HS-27A (cell line): ENCODE measurements around the gene CDC25B.
"Not testable (repeated sequence)": the region's sequence is repeated elsewhere in the genome, so short reads cannot be mapped to it uniquely, and the experiment has no call there.

Experiments used
- DNase-seq: peaks from one replicate; pipeline ENCODE4 v3.0.0-alpha.2; 2012; ENCODE audit warnings: low read depth, missing footprints

The CDC25B gene

DNA sequence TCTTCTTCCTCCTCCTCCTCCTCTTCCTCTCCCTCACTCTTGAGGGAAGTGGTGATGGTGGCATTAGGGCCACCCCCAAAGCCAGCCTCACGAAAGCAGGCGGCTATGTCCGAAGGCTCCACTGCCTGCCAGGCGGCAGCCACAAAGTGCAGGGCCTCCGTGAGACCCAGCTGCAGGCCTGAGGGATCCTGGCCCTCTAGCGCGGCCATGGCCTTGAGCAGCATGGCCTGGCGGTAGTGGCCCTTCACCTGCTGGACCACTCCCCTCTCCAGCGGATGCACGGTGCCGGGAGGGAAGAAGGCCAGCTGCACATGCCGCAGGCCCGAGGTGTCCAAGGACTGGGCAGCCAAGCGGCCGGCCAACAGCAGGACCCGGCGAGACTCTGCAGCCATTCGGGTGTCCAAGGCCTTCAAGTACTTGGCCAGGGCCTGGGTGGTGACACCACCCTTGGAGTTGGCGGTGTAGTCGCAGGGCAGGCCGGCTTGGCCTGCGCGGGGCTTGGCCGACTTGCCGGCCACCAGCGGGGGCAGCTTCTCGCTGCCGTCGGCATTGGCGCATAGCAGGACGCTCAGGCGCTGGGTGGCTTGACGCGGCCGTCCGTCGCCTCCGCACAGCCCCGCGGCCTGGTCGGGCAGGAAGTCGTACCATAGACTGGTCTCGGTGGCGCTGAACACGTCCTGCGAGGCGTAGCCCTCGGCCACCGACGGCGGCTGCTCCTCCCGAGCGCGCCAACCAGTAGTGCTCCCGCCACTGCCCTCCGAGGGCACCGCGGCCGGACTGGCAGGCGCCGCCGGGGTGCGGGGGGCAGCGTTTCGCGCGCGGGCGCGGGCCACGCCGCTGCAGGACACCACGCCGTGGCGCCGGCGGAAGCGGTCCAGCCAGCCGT is 10.6 kb upstream of the CDC25B start:
- no peak for DNase-seq

DNA sequence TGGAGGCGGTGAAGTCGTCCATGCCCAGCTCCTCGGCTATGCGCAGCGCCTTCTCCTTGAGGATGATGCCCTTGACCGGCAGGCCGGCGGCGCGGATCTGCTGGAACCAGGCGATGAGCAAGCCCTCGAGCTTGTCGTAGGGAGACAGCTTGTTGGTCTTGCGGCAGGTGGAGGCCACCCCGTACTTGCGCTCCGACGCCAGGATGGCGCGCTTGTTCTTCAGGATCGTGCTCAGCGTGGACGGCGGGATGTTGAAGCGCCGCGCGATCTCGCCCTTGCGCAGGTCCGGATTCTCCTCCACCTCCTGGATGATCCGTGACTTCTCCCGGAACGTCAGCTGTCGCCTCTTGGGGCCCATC is 10.0 kb upstream of the CDC25B start:
- DNase-seq, result no peak

DNA sequence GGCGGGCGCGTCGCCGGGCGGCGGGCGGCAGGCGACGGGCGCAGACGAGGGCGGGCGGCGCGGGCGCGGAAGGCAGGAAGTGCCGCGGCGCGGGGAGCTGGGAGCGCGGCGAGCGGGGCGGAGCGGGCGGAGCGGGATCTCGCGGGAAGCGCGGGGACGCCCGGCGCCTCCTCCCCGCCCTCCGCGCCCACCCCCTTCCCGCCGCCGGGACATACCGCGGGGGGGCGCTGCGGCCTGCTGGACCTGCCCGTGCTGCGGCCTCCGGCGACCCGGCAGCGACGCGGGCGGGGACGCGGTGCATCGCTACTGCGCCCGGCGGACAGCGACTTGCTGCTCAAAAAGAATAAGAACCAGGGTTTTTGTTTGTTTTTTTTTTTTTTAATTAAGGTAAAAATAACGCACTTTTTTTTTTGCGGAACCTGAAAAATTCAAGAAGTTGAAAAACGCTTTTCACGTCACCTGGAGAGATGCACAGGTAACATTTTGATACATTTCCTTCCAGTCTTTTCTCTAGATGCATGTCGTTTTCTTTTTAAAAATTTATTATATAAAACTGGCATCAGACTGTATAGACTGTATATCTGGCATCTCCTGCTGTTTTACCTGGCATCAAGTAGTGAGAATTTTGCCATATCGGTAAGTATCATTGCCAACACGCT is 9.3 kb upstream of the CDC25B start, which contains the start of gene CENPB:
Gene CENPB (minus strand): TSS at position 76 of the 659 bp plus-strand sequence. CDS start 257 bp downstream, outside the sequence.
- DNase-seq, result no peak

DNA sequence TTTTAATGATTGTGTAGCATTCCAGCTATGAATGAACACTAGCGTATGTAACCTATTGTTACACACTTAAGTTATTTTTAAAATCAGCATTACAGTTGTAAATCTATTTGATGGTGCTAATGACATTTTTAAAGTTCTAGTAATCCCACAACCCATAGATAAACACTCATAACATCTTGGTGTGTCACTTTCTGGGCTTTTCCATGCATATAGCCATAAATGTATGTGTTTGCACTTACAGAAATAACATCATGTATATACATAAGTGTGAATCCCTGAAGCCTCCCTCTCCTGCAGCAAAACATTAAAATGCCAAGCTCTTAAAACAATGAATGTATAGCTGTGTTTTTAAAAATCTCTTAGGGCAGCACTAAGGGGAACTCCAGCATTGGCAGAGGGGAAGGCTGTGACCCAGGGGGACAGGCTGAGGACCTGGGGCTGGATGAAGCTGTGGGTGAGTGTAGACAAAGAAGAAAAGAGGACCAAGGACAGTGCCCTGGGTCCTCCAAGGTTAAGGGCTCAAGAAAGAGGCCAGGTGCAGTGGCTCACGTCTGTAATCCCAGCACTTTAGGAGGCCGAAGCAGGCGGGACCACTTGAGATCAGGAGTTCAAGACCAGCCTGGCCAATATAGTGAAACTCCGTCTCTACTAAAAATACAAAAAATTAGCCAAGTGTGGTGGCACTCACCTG is 8.6 kb upstream of the CDC25B start:
- DNase-seq, result no peak

DNA sequence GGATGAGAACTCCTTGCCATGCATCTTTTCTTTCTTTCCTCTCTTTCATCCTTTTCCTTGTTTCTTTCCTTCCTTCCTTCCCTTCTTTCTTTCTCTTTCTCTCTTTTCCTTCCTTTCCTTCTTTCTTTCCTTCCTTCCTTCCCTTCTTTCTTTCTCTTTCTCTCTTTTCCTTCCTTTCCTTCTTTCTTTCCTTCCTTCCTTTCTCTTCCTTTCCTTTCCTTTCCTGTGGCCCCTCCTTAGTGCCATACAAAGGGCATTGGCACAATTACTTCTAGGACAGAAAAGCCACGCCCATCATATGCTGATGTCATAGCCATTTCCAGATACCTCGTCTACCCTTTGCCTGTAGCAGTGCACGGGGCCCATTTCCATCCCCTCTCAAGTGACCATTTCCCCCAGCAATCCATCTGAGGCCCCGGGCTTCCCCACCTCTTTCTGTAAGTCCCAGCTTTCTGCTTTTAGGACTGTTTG is 7.4 kb upstream of the CDC25B start:
- DNase-seq, result no peak

DNA sequence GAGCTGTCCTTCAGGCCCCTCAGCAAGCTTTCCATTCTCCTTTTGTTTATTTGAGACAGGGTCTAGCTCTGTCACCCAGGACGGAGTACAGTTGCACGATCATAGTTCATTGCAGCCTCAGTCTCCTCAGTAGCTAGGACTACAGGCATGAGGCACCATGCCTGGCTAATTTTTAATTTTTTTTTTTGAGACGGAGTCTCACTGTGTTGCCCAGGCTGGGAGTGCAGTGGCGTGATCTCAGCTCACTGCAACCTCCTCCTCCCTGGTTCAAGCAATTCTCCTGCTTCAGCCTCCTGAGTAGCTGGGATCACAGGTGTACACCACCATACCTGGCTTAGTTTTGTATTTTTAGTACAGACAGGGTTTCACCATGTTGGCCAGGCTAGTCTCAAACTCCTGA is 6.9 kb upstream of the CDC25B start:
- not testable (repeated sequence) for DNase-seq

DNA sequence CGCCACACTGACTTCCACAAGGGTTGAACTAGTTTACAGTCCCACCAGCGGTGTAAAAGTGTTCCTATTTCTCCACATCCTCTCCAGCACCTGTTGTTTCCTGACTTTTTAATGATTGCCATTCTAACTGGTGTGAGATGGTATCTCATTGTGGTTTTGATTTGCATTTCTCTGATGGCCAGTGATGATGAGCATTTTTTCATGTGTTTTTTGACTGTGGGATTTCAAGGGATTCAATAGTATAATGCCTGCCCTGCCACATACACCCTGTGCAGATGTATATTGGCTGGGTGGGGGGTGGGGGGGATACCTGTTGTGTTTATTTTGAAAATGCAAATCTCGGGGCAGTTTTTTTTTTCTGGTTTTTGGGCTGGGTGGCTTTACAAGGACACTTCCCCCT is 1.9 kb upstream of the CDC25B start:
- not testable (repeated sequence) for DNase-seq

DNA sequence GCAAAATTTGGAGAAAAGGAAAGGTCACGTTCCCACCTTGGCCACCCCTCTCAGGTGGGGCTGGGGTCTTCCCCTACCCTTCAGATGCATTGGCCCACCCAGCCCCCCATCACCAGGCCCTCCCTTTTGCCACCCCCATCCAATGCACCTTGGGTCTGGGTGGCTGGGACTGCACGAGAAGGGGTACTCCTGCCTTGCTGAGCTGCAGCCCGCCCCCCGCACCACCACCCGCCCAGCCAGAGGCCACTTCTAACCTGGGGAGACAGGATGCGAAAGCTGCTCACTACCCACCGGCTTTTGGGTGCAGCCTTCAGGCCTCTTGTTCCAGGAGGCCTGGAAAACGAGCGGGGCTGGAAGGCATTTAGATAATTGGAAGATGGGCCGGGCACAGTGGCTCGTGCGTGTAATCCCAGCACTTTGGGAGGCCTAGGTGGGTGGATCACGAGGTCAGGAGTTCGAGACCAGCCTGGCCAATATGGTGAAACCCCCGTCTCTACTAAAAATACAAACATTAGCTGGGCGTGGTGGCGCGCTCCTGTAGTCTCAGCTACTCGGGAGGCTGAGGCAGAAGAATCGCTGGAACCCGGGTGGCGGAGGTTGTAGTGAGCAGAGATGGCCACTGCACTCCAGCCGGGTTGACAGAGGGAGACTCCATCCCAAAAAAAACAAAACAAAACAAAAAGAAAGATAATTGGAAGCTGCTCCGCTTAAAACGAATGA is 1.2 kb upstream of the CDC25B start:
- no peak for DNase-seq

DNA sequence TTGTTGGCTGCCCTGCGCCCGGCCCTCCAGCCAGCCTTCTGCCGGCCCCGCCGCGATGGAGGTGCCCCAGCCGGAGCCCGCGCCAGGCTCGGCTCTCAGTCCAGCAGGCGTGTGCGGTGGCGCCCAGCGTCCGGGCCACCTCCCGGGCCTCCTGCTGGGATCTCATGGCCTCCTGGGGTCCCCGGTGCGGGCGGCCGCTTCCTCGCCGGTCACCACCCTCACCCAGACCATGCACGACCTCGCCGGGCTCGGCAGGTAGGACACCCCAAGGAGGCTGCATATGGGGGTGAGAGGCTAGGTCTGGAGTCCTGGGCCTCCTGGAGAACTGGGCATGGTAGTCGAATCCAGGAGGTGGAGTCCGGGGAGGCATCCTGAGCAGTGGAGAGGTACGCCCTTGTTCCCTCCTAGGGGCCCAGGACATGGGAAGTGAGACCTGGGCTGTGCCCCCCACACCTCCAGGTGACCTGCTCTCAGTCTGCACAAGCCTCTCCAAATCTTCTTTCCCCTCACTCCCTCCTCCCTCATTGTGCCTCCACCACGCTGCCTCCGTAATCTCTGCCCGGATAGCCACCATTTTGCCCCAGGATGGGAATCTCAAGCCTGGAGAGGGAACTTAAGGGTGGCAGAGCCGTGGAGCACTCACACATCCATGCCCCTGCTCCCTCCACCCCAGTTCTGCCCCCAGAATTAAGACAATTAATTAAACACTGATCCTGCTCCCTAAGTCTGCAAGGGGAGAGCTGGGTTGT is 541 bp downstream of the CDC25B start:
- DNase-seq, result no peak

DNA sequence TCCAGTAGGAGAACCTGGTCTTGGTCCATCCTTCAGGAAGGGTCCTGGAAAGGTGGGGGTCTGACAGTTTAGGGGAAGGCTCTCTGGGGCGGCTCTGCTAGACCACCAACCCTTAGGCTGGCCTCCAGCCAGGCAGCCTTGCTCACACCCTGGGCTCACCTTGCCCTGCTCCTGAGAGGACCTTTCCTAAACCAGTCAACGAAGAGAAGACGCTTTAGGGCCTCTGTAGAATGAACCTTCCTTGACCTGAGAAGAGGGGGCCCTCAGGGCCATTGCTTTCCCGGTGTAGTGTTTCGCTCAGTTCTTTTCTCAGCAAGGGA is 1.1 kb downstream of the CDC25B start:
- no peak for DNase-seq

DNA sequence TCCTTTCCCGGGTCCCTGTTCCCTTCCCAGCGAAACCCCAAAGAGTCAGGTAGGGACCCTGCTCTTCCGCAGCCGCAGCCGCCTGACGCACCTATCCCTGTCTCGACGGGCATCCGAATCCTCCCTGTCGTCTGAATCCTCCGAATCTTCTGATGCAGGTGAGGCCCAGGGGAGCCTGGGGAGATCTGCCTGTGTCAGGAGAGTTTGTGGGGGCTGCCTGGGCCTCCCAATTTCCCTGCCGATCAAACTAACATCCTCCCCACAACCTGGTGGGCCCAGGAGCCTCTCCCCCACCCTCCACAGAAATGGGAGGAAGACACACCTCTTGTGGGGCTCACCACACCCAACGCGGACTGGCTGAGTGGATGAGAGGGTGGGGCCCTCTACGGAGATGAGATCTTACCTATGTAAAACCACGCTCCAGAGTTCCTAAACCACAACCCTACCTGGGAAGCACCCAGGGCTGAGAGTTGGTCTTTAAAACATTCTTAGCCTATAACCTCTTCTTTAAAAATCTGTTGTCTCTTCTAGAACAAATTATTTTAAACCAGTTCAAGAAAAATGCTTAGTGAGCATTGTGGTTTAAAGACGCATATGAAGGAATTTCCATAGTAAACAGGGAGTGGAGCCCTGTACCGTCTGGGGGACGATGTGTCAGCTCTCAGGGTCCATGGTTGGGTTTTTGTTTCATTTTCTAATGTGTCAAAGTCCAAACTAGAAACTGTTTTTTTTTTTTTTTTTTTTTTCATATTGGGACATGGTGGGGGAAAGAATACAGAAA is 1.7 kb downstream of the CDC25B start:
- no peak for DNase-seq

DNA sequence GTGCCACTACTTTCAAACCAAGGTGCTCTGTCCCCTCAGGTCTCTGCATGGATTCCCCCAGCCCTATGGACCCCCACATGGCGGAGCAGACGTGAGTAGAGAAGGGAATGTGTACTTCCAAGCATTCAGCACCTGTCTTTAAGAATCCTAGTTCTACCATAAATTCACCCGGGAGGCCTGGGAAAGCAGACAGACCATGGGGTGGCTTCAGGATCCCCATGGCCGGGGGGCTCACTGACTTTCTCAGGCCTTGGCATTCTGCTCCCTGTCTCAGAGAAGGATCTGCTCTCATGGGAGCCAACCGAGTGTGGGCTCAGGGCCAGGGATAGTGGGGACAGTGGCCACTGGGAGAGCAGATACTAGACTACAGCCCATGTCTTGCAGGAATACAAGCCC is 2.3 kb downstream of the CDC25B start:
- no peak for DNase-seq

DNA sequence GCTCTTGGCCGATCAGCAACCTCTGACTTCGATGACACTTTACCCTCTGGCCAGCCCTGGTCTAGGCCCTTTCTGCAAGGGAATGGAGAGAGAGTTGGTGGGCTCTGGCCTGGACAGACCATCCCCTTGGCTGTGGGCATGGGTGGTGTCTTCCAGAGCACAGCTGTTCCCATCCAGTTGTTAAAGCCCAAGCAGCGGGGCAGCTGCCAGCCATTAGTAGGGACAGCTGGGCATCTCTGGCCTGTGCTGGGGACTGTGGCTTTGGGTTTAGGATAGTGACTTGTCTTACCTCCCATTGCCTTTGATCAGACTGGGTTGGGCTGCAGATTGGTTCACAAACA is 2.8 kb downstream of the CDC25B start:
- no peak for DNase-seq

DNA sequence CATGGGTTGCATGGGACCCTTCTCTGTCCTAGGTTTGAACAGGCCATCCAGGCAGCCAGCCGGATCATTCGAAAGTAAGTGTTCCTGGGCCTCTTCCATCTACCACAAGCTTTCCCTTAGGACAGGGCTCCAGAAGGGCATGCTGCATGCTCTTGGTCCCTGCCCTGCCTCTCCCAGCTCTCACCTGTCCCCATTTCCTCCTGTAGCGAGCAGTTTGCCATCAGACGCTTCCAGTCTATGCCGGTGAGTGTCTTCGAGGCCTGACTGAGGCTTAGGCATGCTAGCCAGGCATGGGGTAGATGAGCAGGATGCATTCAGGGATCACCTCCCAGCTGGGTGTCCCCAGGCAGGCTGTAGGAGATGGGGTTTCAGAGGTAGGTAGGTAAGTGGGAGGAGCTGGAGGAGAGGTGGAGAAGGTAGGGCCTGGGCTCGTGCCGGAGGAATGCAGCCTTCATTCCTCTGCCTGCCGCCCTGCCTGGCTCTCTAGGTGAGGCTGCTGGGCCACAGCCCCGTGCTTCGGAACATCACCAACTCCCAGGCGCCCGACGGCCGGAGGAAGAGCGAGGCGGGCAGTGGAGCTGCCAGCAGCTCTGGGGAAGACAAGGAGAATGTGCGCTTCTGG is 4.3 kb downstream of the CDC25B start:
- no peak for DNase-seq

DNA sequence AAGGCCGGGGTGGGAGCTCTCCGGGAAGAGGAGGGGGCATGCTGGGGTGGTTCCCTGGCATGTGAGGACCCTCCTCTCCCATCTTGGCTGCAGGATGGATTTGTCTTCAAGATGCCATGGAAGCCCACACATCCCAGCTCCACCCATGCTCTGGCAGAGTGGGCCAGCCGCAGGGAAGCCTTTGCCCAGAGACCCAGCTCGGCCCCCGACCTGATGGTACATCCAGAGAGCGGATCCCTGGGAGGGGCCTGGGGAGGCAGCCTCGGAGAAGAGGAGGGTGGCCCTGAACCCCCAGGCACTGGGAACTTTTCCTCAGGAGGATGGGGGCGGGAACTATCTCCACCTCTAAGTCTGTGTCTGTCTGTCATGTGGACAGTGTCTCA is 4.8 kb downstream of the CDC25B start:
- DNase-seq, result no peak

DNA sequence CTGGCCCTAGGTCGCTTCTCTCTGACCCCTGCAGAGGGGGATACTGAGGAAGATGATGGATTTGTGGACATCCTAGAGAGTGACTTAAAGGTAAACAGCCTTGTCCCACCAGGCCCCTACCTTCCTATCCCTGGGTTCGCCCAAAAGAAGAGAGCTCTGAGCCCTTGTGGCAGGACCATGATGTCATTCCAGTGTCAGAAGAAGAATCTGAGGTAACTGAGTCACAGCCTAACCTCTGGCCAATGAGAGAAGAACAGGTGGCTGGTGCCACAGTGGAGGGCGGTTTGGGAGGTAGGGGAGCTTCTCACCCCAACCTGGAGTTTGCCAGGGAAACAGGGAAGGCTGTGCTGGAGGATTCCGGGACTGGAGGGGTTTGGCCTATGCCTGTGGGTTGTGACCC is 5.2 kb downstream of the CDC25B start:
- no peak for DNase-seq

DNA sequence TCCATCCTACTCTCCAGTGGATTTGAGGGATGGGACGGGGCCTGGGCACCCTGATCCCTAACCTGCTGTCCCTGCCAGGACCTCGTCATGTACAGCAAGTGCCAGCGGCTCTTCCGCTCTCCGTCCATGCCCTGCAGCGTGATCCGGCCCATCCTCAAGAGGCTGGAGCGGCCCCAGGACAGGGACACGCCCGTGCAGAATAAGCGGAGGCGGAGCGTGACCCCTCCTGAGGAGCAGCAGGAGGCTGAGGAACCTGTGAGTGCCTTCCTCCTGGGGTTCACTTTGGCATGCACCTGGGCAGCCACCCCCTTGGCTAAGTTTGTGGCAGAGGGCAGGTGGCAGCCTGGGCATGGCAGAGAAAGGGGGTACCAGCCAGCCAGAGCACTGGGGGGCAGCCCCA is 5.7 kb downstream of the CDC25B start:
- DNase-seq, result no peak

DNA sequence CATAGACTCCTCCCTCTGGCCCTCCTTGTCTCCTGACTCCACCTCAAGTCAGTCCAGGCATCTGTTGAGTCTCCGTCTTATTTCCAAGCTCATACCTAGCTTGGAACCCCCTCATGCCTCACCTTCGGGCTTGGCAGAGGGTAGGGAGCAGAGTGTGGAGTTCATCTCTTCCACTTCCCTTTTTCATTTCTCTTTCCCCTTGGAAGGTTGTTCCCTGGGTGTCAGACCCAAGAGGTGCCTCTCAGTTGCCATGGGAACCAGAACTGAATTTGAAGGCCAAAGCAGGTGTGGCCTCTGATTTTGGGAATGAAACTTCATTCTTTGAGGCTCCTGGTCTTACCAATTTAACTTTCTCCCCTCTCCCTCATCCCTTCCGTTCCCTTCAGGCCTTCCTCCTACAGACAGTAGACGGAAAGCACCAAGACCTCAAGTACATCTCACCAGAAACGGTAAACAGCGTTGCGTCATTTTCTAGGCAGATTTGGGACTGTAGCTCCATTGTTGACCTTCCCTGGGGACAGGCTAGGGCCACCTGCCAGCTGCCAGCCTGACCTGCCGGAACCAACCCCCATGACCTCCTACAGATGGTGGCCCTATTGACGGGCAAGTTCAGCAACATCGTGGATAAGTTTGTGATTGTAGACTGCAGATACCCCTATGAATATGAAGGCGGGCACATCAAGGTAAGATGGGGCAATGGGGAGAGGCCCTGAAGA is 6.6 kb downstream of the CDC25B start:
- DNase-seq, result no peak

DNA sequence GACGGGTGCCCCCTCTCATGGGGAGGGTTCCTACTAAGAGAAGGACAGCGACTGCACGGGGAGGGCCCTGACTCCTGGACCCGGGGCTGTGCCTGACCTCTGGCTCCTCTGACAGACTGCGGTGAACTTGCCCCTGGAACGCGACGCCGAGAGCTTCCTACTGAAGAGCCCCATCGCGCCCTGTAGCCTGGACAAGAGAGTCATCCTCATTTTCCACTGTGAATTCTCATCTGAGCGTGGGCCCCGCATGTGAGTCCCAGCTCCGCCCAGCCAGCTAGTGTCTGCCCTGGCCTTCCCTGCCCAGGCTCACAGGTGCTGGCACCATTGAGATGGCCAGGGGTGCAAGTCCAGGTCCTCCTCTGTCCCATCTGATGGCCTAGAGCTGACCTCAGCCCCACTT is 7.2 kb downstream of the CDC25B start:
- DNase-seq, result no peak

DNA sequence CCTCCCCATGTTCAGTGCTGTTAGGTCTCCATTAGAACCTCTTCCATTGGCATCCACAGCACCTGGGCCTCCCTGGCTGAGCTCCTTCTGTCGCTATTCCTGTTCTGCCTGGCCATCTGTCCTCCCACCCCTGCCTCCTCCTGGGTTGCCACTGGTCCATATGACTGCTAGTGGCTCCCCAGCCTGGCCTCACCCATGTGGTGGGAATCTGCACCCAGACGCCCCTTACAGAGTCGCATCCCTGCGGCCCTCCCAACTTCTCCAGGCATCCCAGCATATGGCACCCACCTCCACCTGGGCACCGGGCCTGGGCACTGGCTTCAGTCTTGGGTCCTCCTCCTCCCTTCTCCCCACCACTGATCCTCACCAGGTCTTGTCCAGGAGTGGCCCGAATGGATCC is 7.7 kb downstream of the CDC25B start:
- DNase-seq, result no peak
